Glutamatergic neuron (in vitro differentiated cells): Measurements from ENCODE around the gene DOCK10. TPM values are rescaled to one million over a fixed set of nuclear protein-coding genes. Genes with fewer than 3 reads are reported as not detected.
A peak's percentile ranks its signal among the peaks of the same experiment; 100 is the strongest.

Source experiments
- DNase-seq: peaks from one replicate; pipeline ENCODE4 v3.0.0; 2022
- H3K27ac Mint-ChIP-seq: one replicate; pipeline ENCODE4 v1.8.0; 2020; ENCODE audit warnings: mild to moderate bottlenecking, mixed read lengths, inconsistent platforms; ENCODE audit not compliant: unreplicated experiment
- H3K27me3 Mint-ChIP-seq: one replicate; pipeline ENCODE4 v1.8.0; 2020; ENCODE audit warnings: mild to moderate bottlenecking, moderate library complexity, mixed read lengths, inconsistent platforms; ENCODE audit not compliant: unreplicated experiment
- H3K36me3 Mint-ChIP-seq: one replicate; pipeline ENCODE4 v1.8.0; 2020; ENCODE audit warnings: mild to moderate bottlenecking, mixed read lengths, inconsistent platforms; ENCODE audit not compliant: unreplicated experiment
- H3K4me1 Mint-ChIP-seq: one replicate; pipeline ENCODE4 v1.8.0; 2020; ENCODE audit warnings: mild to moderate bottlenecking, low read depth, mixed read lengths, inconsistent platforms; ENCODE audit not compliant: unreplicated experiment
- H3K4me3 Mint-ChIP-seq: one replicate; pipeline ENCODE4 v1.8.0; 2020; ENCODE audit warnings: mild to moderate bottlenecking, mixed read lengths, inconsistent platforms; ENCODE audit not compliant: unreplicated experiment
- H3K9me3 Mint-ChIP-seq: one replicate; pipeline ENCODE4 v1.8.0; 2020; ENCODE audit warnings: mild to moderate bottlenecking, moderate library complexity, mixed read lengths, inconsistent platforms; ENCODE audit not compliant: unreplicated experiment
- CTCF ChIP-seq: fragments of 200-600 bp; sonication (generic); IDR thresholded peaks from one replicate; pipeline ENCODE4 v1.5.0; 2021; ENCODE audit not compliant: partially characterized antibody, unreplicated experiment
- total RNA-seq: library from RNA; stranded (reverse); fragmentation: NEBNext Ultra II Directional; extraction: Animal tissue kit (Norgen Biotek cat#: 25700); gene quantifications from one replicate; pipeline ENCODE4 v1.2.1, GENCODE V29; 2021; ENCODE audit not compliant: unreplicated experiment

Gene DOCK10
- total RNA-seq, 1 donor from 2014 or later = 1.1 TPM

DNA sequence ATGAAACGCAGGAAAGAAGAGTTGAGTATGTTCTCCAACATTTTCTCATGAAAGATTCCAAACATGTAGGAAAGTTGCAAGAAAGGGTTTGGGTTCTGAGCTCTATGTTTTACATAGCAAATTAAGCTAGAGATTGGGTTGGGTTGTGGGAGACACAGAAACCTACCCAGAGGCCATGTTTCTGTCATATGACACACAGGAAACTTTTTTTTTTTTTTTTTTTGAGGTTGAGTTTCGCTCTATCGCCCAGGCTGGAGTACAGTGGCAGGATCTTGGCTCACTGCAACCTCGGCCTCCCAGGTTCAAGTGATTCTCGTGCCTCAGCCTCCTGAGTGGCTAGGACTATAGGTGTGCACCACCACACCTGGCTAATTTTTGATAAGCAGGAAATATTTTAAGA lies 57.6 kb downstream of the DOCK10 start:
- H3K27ac Mint-ChIP-seq = peak overlapping the region; percentile 99
- H3K27me3 Mint-ChIP-seq = peaks cover 7% of the 10 kb centered on the region
- no peak for TF ChIP-seq CTCF
- H3K9me3 Mint-ChIP-seq = peaks cover 5% of the 10 kb centered on the region
- no peak for DNase-seq
- peaks cover 5% of the 10 kb centered on the region for H3K36me3 Mint-ChIP-seq
- H3K4me3 Mint-ChIP-seq = peak overlapping the region; percentile 91
- peaks cover 33% of the 10 kb centered on the region for H3K4me1 Mint-ChIP-seq

DNA sequence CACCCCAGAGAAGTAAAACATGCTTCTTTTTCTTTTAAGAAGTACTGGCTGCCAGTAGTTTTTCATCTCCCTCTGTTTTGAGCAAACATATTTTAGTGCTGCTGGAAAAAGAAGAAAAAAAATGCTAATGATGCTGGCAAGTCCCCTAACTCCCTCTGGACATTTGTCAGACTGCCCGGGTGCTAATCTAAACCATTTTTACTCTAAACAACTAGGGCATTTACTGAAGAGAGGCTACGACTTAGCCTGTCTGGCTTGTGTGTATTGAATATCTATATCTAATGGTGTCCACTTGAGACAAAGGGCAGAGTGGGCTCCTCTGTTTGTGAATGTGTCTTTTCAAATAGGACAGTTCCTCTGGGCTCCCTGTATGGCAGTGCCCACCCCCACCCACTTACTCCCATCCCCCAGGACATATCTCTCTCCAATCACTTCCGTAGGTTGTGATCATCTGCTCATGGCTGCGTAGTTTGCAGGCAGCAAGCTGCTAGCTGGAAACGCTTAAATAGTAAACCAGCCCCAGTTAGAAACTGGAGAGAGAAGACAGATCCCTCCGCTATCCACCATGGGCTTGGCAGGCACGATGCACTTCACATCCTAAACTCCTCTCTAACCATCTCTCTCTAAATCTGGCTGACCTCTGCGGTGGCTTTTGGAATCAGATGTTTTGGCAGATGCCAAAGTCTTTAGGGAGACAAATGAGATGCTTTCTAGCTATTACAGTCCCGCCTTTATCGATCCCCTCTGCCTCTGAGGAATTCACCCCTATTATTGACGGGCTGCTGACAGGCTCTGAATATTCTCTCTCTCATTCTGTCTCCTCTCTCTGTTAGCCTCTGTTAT lies 58.3 kb downstream of the DOCK10 start:
- Mint-ChIP-seq H3K27me3 (peaks cover 9% of the 10 kb centered on the region), H3K36me3 (peaks cover 5% of the 10 kb centered on the region), H3K4me1 (peaks cover 33% of the 10 kb centered on the region), H3K27ac (peak overlapping the region; percentile 99), H3K4me3 (peak overlapping the region; percentile 91), H3K9me3 (peaks cover 5% of the 10 kb centered on the region)
- peak; percentile 68 for DNase-seq
- no peak for TF ChIP-seq CTCF

DNA sequence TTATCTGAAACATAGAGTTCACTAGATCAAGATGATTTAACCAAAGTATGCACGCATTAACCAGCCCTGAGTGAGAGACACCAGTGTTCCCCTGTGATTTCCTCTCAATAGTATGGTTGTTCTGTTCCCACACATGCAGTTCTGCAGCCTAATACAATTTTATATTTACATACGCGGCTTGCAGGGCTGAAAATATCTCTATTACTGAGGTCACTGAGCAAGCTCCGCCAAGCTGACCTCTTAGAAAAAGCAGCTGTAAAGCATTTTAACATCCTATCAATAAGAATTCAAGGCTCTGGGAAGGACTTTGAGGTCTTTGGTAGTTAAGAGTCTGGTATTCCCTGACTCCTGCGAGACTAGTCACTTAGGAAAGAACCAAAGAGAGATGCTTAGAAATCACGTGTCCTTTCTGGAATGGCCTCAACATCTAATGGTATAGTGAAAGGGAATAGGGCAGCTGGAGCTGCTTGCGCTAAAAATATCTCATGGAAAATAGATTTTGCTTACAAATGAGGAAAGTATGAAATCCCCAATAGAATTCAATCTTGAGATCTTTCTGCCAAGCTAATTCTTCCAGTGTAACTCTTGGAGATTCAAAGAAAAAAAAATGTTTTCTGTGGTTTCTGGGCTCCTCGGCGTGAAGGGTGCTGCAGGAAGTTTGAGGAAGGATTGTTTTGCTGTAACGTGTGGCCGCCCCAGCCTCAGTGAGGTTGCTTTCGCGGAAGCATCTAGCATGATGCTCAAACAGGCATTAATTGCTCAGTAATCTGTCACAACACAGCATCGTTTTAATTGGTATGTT lies 59.2 kb downstream of the DOCK10 start:
- H3K4me3 Mint-ChIP-seq = peak overlapping the region; percentile 91
- peak overlapping the region; percentile 99 for H3K27ac Mint-ChIP-seq
- peaks cover 5% of the 10 kb centered on the region for H3K36me3 Mint-ChIP-seq
- H3K27me3 Mint-ChIP-seq = peaks cover 9% of the 10 kb centered on the region
- H3K9me3 Mint-ChIP-seq = peaks cover 5% of the 10 kb centered on the region
- H3K4me1 Mint-ChIP-seq = peaks cover 33% of the 10 kb centered on the region
- no peak for TF ChIP-seq CTCF
- DNase-seq = peak; percentile 24

DNA sequence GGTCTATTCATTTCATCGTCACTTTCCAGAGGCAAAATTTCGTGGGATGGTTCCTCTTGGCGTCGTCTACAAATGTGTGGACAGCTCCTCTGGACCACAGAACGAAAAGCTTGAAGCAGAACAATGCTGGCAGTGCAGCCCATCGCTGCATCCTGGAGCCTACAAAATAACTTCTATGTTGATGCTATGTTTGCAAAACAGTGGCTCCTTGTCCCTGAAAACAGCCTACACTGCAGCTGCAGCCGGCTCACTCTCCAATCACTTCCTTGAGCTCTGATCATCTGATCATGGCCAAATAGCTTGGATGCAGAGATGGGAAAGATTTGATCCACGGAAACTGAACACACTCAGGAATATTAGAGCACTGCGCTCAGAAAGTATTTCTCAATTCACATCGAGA lies 60.0 kb downstream of the DOCK10 start:
- no peak for DNase-seq
- peaks cover 5% of the 10 kb centered on the region for H3K9me3 Mint-ChIP-seq
- peak overlapping the region; percentile 67 for H3K4me3 Mint-ChIP-seq
- no peak for TF ChIP-seq CTCF
- peaks cover 33% of the 10 kb centered on the region for H3K4me1 Mint-ChIP-seq
- peaks cover 9% of the 10 kb centered on the region for H3K27me3 Mint-ChIP-seq
- H3K27ac Mint-ChIP-seq = no peak overlapping the region
- H3K36me3 Mint-ChIP-seq = peaks cover 5% of the 10 kb centered on the region
